Measurements from ENCODE around the gene SNAI3. TPM values are rescaled to one million over a fixed set of nuclear protein-coding genes. Genes with fewer than 3 reads are reported as not detected.

The SNAI3 gene
- total RNA-seq, 1 donor from 2014 or later: not detected

- Histone ChIP-seq H3K36me3 (no peaks in the 10 kb centered on the region), H3K27me3 (no peaks in the 10 kb centered on the region), H3K4me3 (no peak overlapping the region), H3K9me3 (no peaks in the 10 kb centered on the region), H3K4me1 (peaks cover 24% of the 10 kb centered on the region), H3K27ac (no peak overlapping the region)
- intact Hi-C loops (cut with DNase I): loop anchor here (10.0 kb wide), 1 partner anchor 58 kb away; no protein-coding TSS in a partner anchor
- TF ChIP-seq POLR2AphosphoS5 (IDR thresholded peaks at IDR 0.05; ENCODE audit: insufficient read depth in 1 of 2, low read depth in 1 of 2) (no peak), POLR2A (IDR thresholded peaks at IDR 0.05) (no peak)
- TF ChIP-seq, protein P1, sequence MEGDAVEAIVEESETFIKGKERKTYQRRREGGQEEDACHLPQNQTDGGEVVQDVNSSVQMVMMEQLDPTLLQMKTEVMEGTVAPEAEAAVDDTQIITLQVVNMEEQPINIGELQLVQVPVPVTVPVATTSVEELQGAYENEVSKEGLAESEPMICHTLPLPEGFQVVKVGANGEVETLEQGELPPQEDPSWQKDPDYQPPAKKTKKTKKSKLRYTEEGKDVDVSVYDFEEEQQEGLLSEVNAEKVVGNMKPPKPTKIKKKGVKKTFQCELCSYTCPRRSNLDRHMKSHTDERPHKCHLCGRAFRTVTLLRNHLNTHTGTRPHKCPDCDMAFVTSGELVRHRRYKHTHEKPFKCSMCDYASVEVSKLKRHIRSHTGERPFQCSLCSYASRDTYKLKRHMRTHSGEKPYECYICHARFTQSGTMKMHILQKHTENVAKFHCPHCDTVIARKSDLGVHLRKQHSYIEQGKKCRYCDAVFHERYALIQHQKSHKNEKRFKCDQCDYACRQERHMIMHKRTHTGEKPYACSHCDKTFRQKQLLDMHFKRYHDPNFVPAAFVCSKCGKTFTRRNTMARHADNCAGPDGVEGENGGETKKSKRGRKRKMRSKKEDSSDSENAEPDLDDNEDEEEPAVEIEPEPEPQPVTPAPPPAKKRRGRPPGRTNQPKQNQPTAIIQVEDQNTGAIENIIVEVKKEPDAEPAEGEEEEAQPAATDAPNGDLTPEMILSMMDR (IDR thresholded peaks at IDR 0.05): no peak
- DNase-seq (ENCODE audit: extremely low spot score in 2 of 2): no peak
These were observed 908 bp upstream of the SNAI3 start for GRCh38 chr16:88687254-88687576.

- H3K4me1 ChIP-seq: peaks cover 24% of the 10 kb centered on the region
- TF ChIP-seq POLR2A (IDR thresholded peaks at IDR 0.05) (no peak), POLR2AphosphoS5 (IDR thresholded peaks at IDR 0.05; ENCODE audit: insufficient read depth in 1 of 2, low read depth in 1 of 2) (peak in 1 of 2 donors; percentile 19)
- TF ChIP-seq, protein P1 (IDR thresholded peaks at IDR 0.05): no peak
- H3K27ac ChIP-seq: no peak overlapping the region
- no peaks in the 10 kb centered on the region for H3K9me3 ChIP-seq
- H3K27me3 ChIP-seq: no peaks in the 10 kb centered on the region
- H3K4me3 ChIP-seq: peak overlapping the region; percentile 40 to 51
- H3K36me3 ChIP-seq: no peaks in the 10 kb centered on the region
- no peak for DNase-seq (ENCODE audit: extremely low spot score in 2 of 2)
- intact Hi-C loops (cut with DNase I): loop anchor here (10.0 kb wide), 1 partner anchor 59 kb away; no protein-coding TSS in a partner anchor
These were observed 257 bp downstream of the SNAI3 start for GRCh38 chr16:88686062-88686438.

GRCh38 chr16:88685156-88686061 lies 898 bp downstream of the SNAI3 start:
- Histone ChIP-seq H3K4me1 (peaks cover 24% of the 10 kb centered on the region), H3K4me3 (peak overlapping the region; percentile 40 to 51), H3K27ac (no peak overlapping the region), H3K27me3 (no peaks in the 10 kb centered on the region), H3K36me3 (no peaks in the 10 kb centered on the region), H3K9me3 (no peaks in the 10 kb centered on the region)
- intact Hi-C loops (cut with DNase I): loop anchor here (10.0 kb wide), 1 partner anchor 59 kb away; no protein-coding TSS in a partner anchor
- TF ChIP-seq, protein P1 (IDR thresholded peaks at IDR 0.05): peak in 1 of 3 experiments; percentile 23
- TF ChIP-seq POLR2A (IDR thresholded peaks at IDR 0.05) (no peak), POLR2AphosphoS5 (IDR thresholded peaks at IDR 0.05; ENCODE audit: insufficient read depth in 1 of 2, low read depth in 1 of 2) (no peak)
- no peak for DNase-seq (ENCODE audit: extremely low spot score in 2 of 2)

GRCh38 chr16:88684569-88685155 lies 1.6 kb downstream of the SNAI3 start:
- Histone ChIP-seq H3K9me3 (no peaks in the 10 kb centered on the region), H3K4me1 (peaks cover 24% of the 10 kb centered on the region), H3K27me3 (no peaks in the 10 kb centered on the region), H3K36me3 (no peaks in the 10 kb centered on the region), H3K27ac (no peak overlapping the region), H3K4me3 (no peak overlapping the region)
- TF ChIP-seq, protein P1 (IDR thresholded peaks at IDR 0.05): no peak
- TF ChIP-seq POLR2AphosphoS5 (IDR thresholded peaks at IDR 0.05; ENCODE audit: insufficient read depth in 1 of 2, low read depth in 1 of 2) (no peak), POLR2A (IDR thresholded peaks at IDR 0.05) (no peak)
- DNase-seq (ENCODE audit: extremely low spot score in 2 of 2): no peak
- intact Hi-C loops (cut with DNase I): loop anchor here (10.0 kb wide), 1 partner anchor 60 kb away; no protein-coding TSS in a partner anchor
